Endothelial cell of umbilical vein (primary cell): ENCODE results near the gene DOLPP1. TPM values are rescaled to one million over a fixed set of nuclear protein-coding genes. Genes with fewer than 3 reads are reported as not detected.

ENCODE experiments used
- BruUV-seq: library from RNA; stranded (reverse); fragments of 400-500 nt; replicated peaks from 2 replicates; lab custom pipeline; 2021; lab: Mats Ljungman, UMichigan
- CTCF ChIA-PET: fragments of 300-600, 350-600 bp; sonication (Branson Sonifier 250); formaldehyde crosslinking; loops from one replicate; lab custom pipeline; 2021; ENCODE audit warnings: antibody characterized with exemption, inconsistent platforms; lab: Charles Lee
- POLR2A ChIA-PET: fragments of 300-600, 350-600 bp; sonication (Branson Sonifier 250); formaldehyde crosslinking; loops from one replicate; lab custom pipeline; 2021; ENCODE audit warnings: antibody characterized with exemption, inconsistent platforms; lab: Charles Lee
- DNase-seq: peaks from one replicate; pipeline ENCODE4 v3.0.0-alpha.2; 2011; ENCODE audit warnings: low read depth, low spot score
- FAIRE-seq: peaks from 2 replicates; lab custom pipeline; 2011; peaks lifted over from hg19 to GRCh38; lab: Jason Lieb, UNC
- H2AFZ ChIP-seq: 2 replicates; pipeline ENCODE4 v1.6.0; 2012; ENCODE audit warnings: low read depth, low read length, control low read depth, inconsistent platforms
- H3K27ac ChIP-seq: 2 replicates; pipeline ENCODE4 v1.5.1; 2011; ENCODE audit warnings: low read depth, mild to moderate bottlenecking, control low read depth, low read length, moderate library complexity; ENCODE audit not compliant: insufficient read depth
- H3K27me3 ChIP-seq, 2 experiments: 2 replicates each; pipeline versions ENCODE4 v1.6.0 to v1.6.1; 2011; ENCODE audit warnings: low read length in 2 of 2, mixed read lengths in 1 of 2; ENCODE audit not compliant: control insufficient read depth in 2 of 2, insufficient read depth in 2 of 2
- H3K36me3 ChIP-seq, 2 experiments: 2 replicates in 1 of 2; 3 replicates in 1 of 2; pipeline ENCODE4 v1.5.1; 2011; ENCODE audit warnings: low read length in 2 of 2, mild to moderate bottlenecking in 1 of 2, moderate library complexity in 1 of 2; ENCODE audit not compliant: control insufficient read depth in 2 of 2, insufficient read depth in 2 of 2; ENCODE audit errors: extremely low read depth in 1 of 2
- H3K4me1 ChIP-seq: 3 replicates; pipeline ENCODE4 v1.5.1; 2011; ENCODE audit warnings: mild to moderate bottlenecking, low read length; ENCODE audit not compliant: control insufficient read depth, insufficient read depth; ENCODE audit errors: extremely low read depth
- H3K4me2 ChIP-seq: 2 replicates; pipeline ENCODE4 v1.6.1; 2011; ENCODE audit warnings: low read length, control low read depth, mixed read lengths; ENCODE audit not compliant: insufficient read depth
- H3K4me3 ChIP-seq, 3 experiments: fragments of 200-600 bp in 1 of 3; sonication (generic), shearing (Covaris generic) in 1 of 3; replicated peaks in 1 of 3; 2 replicates each; pipeline ENCODE4 v1.5.1; 2011 to 2016; ENCODE audit warnings: control low read depth in 3 of 3, low read length in 3 of 3, mild to moderate bottlenecking in 2 of 3, inconsistent platforms in 1 of 3, low read depth in 1 of 3, moderate library complexity in 1 of 3; ENCODE audit not compliant: insufficient read depth in 1 of 3
- H3K79me2 ChIP-seq: 2 replicates; pipeline ENCODE4 v1.6.0; 2012; ENCODE audit warnings: low read length, inconsistent platforms; ENCODE audit not compliant: control insufficient read depth, insufficient read depth
- H3K9ac ChIP-seq: replicated peaks from 2 replicates; pipeline ENCODE3; 2011; ENCODE audit warnings: low read length, control low read depth; ENCODE audit not compliant: insufficient read depth; ENCODE audit errors: extremely low read depth
- H3K9me1 ChIP-seq: replicated peaks from 3 replicates; pipeline ENCODE4 v1.6.0; 2011; ENCODE audit warnings: mild to moderate bottlenecking, low read length; ENCODE audit not compliant: control insufficient read depth, insufficient read depth; ENCODE audit errors: extremely low read depth
- H3K9me3 ChIP-seq: replicated peaks from 2 replicates; pipeline ENCODE4 v1.5.1; 2012; ENCODE audit warnings: low read length, inconsistent platforms; ENCODE audit not compliant: control insufficient read depth, insufficient read depth
- H4K20me1 ChIP-seq: replicated peaks from 2 replicates; pipeline ENCODE3; 2011; ENCODE audit warnings: mild to moderate bottlenecking, low read length; ENCODE audit not compliant: control insufficient read depth, insufficient read depth; ENCODE audit errors: extremely low read depth
- EZH2 ChIP-seq: IDR thresholded peaks from 2 replicates; pipeline ENCODE4 v1.6.1; 2012; ENCODE audit warnings: borderline replicate concordance, low read depth, mild to moderate bottlenecking, moderate library complexity, low read length, inconsistent platforms; ENCODE audit not compliant: severe bottlenecking
- JUN ChIP-seq: IDR thresholded peaks from 2 replicates; pipeline ENCODE4 v1.6.1; 2011; ENCODE audit warnings: borderline replicate concordance, low read depth; ENCODE audit not compliant: insufficient read length, insufficient read depth
- POLR2AphosphoS5 ChIP-seq: IDR thresholded peaks from 2 replicates; pipeline ENCODE4 v1.6.1; 2012; ENCODE audit warnings: low read depth, mild to moderate bottlenecking, control low read depth, low read length, moderate library complexity; ENCODE audit not compliant: insufficient read depth
- dilution Hi-C: fragments of 300-500 bp; cut with MboI; formaldehyde crosslinking; loops from one replicate; pipeline ENCODE4 v1.15.0; 2019; ENCODE audit warnings: low sequenced_read_pairs; ENCODE audit not compliant: extremely low pct_ligation_motif_present
- intact Hi-C: fragments of 100-400 bp; cut with micrococcal nuclease; formaldehyde crosslinking; loops from one replicate; pipeline ENCODE4 v1.10.0; 2022
- polyA plus RNA-seq, 4 experiments: library from polyadenylated mRNA; depleted of rRNA in 3 of 4; stranded (reverse) in 3 of 4; unstranded in 1 of 4; fragments of >200 nt; gene quantifications; 2 replicates each; pipeline versions ENCODE4 v1.2.1 to v1.2.3, GENCODE V29; 2011 to 2012; ENCODE audit warnings: missing spikeins in 1 of 4
- total RNA-seq: library from RNA; stranded (reverse); gene quantifications from 2 replicates; pipeline ENCODE4 v1.2.3, GENCODE V29; 2021
- TF ChIP-seq, protein P1 (sequence below): IDR thresholded peaks from 2 replicates; pipeline ENCODE4 v1.6.1; 2011; ENCODE audit not compliant: insufficient read depth, insufficient read length
- TF ChIP-seq, protein P2 (sequence below), 2 donors: IDR thresholded peaks; 1 replicate in 1 of 2; 2 replicates in 1 of 2; pipeline ENCODE4 v1.5.1; 2011; ENCODE audit warnings: low read length in 2 of 2, mild to moderate bottlenecking in 2 of 2, moderate library complexity in 2 of 2, control low read depth in 1 of 2, inconsistent platforms in 1 of 2, low read depth in 1 of 2; ENCODE audit not compliant: insufficient read depth in 1 of 2; ENCODE audit errors: extremely low read depth in 1 of 2

DOLPP1 gene
- total and polyA plus RNA-seq, 2 donors (not counting 3 experiments of a cell fraction or from before 2014, with no cell fraction given): 17.7 to 28.3 TPM

DNA sequence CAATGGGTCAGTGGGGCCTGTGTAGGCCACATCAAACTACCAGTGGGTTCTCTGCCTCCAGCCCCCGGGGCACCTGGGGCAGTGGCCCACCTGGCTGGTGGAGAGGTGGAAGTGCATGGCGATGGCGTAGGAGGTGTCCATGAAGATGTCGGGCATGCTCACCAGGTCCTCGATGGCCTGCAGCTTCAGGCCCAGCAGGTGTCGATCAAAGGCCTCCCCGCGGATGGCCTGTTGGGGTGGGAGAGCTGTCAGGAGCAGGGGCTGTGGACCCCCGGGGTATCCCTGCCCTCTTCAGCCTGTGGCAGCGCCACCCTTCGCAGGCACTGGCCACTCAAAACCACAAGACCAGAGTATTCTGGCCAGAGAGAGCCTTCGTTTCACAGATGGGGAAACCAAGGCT, 15.0 kb downstream of the DOLPP1 start:
- BruUV-seq: no TSS peak
- POLR2A ChIA-PET: no interaction called here
- no peak for FAIRE-seq
- no peaks in the 10 kb centered on the region for H3K9me3 ChIP-seq
- no peak for DNase-seq
- peaks cover 0 to 2% of the 10 kb centered on the region in 2 experiments for H3K36me3 ChIP-seq
- no peak overlapping the region for H2AFZ ChIP-seq
- no peak overlapping the region for H3K4me3 ChIP-seq
- no peaks in the 10 kb centered on the region for H4K20me1 ChIP-seq
- no peak overlapping the region for H3K4me2 ChIP-seq
- TF ChIP-seq, protein P1, sequence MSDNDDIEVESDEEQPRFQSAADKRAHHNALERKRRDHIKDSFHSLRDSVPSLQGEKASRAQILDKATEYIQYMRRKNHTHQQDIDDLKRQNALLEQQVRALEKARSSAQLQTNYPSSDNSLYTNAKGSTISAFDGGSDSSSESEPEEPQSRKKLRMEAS: no peak
- intact Hi-C loops (no loop called here), dilution Hi-C loops (no loop called here)
- no peaks in the 10 kb centered on the region for H3K9me1 ChIP-seq
- H3K4me1 ChIP-seq: no peaks in the 10 kb centered on the region
- no peaks in the 10 kb centered on the region for H3K79me2 ChIP-seq
- H3K27me3 ChIP-seq: no peaks in the 10 kb centered on the region
- CTCF ChIA-PET: no interaction called here
- H3K9ac ChIP-seq: no peak overlapping the region
- no peak overlapping the region for H3K27ac ChIP-seq

DNA sequence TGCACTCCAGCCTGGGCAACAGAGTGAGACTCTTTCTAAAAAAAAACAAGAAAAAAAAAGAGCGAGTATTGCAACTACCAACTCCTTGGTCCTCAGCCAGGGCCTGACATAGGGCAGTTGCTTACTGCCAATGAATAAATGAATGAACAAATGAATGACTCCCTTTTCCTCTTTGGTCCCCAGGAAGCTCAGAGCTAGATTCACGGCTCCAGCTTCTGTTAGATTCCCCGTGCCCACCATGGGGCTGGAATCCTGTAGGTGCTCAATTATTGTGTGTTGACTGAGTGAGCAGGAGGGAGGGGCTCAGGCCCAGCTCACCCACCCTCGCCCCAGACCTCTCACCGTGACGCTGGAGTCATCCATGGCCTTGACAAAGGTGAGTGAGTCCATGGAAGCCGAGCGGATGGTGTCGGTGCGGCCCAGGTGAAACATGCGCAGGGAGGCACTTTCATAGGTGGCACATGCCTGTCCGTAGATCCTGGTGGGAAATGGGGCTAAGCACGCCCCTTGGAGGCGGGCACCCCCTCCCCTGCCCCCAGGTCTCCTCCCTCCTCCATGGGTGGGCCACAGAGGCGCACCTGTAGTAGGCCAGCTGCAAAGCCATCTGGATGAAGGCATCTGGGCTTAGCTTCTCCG, 16.9 kb downstream of the DOLPP1 start:
- POLR2A ChIA-PET: interaction anchor here (0.6 kb wide), 1 partner anchor 70 kb away, joined by 5 read pairs; the partner anchor contains the start of gene SH3GLB2
- H3K79me2 ChIP-seq: no peaks in the 10 kb centered on the region
- no peaks in the 10 kb centered on the region for H4K20me1 ChIP-seq
- CTCF ChIA-PET: interaction anchor here (0.6 kb wide), 1 partner anchor 382 kb away, joined by 3 read pairs; no protein-coding TSS in a partner anchor
- dilution Hi-C loops (no loop called here), intact Hi-C loops (no loop called here)
- H3K27ac ChIP-seq: no peak overlapping the region
- H2AFZ ChIP-seq: no peak overlapping the region
- H3K4me2 ChIP-seq: no peak overlapping the region
- H3K9me3 ChIP-seq: no peaks in the 10 kb centered on the region
- no peak overlapping the region for H3K9ac ChIP-seq
- no TSS peak for BruUV-seq
- no peak for FAIRE-seq
- no peaks in the 10 kb centered on the region for H3K27me3 ChIP-seq
- no peaks in the 10 kb centered on the region for H3K4me1 ChIP-seq
- TF ChIP-seq POLR2AphosphoS5: no peak
- TF ChIP-seq, protein P2, sequence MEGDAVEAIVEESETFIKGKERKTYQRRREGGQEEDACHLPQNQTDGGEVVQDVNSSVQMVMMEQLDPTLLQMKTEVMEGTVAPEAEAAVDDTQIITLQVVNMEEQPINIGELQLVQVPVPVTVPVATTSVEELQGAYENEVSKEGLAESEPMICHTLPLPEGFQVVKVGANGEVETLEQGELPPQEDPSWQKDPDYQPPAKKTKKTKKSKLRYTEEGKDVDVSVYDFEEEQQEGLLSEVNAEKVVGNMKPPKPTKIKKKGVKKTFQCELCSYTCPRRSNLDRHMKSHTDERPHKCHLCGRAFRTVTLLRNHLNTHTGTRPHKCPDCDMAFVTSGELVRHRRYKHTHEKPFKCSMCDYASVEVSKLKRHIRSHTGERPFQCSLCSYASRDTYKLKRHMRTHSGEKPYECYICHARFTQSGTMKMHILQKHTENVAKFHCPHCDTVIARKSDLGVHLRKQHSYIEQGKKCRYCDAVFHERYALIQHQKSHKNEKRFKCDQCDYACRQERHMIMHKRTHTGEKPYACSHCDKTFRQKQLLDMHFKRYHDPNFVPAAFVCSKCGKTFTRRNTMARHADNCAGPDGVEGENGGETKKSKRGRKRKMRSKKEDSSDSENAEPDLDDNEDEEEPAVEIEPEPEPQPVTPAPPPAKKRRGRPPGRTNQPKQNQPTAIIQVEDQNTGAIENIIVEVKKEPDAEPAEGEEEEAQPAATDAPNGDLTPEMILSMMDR (IDR thresholded peaks at IDR 0.05; ENCODE audit: extremely low read depth in 1 of 2, insufficient read depth in 1 of 2, low read depth in 1 of 2, low read length in 2 of 2): no peak
- no peak for TF ChIP-seq JUN
- TF ChIP-seq EZH2: no peak
- no peaks in the 10 kb centered on the region for H3K9me1 ChIP-seq
- H3K4me3 ChIP-seq: no peak overlapping the region
- DNase-seq: no peak
- peaks cover 0 to 2% of the 10 kb centered on the region in 2 experiments for H3K36me3 ChIP-seq
